ENCODE results near the gene FFAR1.
"Not testable (repeated sequence)": the region's sequence is repeated elsewhere in the genome, so short reads cannot be mapped to it uniquely, and the experiment has no call there.

Gene FFAR1

DNA sequence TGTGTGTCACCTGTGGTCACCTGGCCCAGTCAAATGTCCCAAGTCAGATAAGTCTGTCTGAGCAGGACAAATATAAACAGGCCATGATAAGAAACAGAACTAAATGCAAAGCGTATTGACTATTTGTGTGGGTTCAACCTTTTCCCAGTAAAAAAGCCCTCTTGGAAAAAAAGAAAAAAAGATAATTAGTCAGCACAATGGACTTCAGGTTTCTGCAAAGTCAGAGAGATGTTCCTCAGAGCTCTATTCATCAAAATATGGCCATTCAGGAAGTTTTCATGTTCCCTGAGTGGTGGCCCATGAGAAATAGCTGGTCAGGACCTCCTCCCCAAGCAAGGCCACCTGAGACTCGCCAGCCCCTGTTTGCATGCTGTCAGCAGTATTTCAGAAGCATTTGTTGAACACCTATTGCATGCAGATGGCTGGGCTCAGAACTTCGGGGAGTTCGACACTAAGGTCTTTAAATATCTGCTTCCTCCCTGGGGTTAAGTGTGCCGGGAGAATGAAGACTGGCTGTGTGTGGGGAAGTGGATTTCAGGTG lies 13.2 kb downstream of the FFAR1 start:
- no peak for DNase-seq (ENCODE audit: low read depth)

DNA sequence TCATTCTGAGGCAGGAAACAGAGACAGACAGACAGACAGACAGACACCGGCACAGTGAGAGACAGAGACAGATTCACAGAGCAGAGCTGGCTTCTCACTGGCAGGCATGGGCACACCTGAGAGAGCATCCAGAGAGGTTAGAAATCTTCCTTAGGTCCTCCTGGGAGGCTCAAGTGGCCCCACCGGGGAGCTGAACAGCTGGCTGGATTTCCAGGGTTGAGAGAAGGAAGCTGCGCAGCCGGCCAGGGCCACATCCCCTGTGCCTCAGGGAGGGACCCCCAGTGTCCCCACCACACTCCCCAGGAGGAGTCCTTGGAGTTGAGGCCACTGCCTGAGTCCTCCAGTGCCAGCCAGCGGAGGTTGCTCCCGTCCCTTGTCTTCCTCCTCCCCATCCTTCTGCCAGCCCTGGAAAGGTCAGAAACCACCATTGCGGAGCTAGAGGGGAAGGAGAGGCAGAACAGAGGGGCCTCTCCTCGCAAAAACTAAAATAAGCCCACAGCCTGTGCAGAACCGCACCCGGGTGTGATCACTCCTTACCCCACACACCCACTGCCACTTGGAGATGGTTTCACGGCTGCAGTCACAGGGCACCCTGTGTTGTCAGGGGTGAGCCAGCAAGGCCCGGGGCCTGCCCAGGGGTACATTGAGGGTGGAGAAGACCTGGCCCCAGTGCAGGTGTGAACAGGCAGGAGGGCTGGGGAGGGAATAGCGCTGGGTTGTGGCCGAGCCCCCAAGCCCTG lies 14.7 kb downstream of the FFAR1 start:
- DNase-seq (ENCODE audit: low read depth) = no peak

DNA sequence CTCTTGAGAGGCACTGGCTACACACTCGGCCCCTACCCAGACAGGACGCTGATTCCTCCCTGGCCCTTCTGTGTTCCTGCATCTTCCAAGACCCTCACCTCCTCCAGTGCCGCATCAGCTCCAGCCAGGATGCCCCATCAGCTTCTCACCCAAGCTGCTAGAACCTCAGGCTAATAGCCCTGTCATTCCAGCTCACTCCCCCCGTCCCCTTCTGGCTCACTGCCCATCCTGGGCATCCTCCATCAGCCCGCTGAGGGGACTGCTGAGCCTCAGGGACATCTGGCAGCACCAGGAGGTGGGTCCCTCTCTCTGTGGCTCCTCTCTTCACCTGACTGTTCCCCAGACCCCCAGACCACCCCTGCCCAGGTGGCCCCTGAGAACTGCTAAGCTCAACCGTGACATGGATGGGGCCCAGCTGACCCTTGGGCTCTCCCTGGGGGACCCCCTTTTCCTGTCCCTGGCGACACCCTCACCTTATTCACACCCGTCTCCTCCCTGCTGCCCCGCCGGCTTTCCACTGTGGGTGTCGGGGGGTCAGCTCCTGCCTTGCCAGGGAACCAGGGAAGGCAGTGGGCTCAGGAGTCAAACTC lies 15.4 kb downstream of the FFAR1 start:
- DNase-seq (ENCODE audit: low read depth) = no peak

DNA sequence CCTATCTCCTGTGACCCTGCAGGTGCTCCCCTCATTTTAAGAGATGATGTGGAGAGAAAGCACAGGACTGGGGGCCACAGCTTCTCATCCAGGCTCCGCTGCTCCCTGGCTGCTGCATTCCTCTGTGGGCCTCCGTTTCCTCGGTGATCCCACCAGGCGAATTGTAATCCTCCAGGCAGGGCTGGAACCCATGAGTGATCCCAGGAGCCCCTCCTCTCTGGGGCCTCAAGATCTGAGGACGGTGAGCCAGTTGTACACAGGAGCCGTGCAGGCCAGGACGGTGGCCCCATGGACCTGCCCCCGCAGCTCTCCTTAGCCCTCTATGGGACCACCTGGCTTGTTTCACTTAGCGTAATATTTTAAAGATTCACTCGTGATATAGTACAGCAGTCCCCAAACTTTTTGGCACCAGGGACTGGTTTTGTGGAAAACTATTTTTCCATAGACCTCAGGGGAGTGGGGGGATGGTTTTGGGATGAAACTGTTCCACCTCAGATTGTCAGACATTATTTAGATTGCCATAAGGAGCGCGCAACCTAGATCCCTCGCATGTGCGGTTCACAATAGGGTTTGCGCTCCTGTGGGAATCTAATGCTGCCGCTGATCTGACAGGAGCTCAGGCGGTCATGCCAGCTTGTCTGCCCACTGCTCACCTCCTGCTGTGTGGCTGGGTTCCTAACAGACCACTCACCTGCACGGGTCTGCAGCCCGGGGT lies 16.2 kb downstream of the FFAR1 start:
- no peak for DNase-seq (ENCODE audit: low read depth)

DNA sequence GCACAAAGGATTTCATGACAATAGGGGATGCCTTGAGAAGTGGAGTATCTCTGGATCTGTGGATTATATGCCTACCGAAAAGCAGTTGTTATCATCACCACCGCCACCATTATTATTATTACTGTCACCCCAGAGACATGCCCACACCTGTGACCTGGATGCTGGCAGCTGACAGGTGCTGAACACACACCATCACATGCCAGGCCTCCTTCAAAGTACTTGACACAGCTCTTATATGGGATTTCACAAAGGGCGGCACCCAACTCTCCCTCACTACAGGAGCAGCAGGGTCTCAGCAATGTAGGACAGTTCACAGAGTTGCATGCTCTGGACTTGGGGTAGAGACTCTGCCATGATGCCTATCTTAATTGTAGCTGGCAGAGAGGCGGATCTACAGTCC lies 17.6 kb downstream of the FFAR1 start:
- no peak for DNase-seq (ENCODE audit: low read depth)

DNA sequence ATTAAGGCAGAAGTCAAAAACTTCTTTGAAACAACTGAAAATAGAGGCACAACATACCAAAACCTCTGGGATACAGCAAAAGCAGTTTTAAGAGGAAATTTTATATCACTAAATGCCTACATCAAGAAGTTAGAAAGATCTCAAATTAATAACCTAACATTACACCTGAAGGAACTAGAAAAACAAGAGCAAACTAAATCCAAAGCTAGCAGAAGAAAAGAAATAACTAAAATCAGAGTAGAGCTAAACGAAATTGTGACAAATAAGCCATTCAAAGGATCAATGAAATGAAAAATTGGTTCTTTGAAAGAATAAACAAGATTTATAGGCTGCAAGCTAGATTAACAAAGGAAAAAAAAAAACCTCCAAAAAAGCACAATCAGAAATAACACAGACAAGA lies 20.7 kb downstream of the FFAR1 start:
- DNase-seq (ENCODE audit: low read depth) = no peak

DNA sequence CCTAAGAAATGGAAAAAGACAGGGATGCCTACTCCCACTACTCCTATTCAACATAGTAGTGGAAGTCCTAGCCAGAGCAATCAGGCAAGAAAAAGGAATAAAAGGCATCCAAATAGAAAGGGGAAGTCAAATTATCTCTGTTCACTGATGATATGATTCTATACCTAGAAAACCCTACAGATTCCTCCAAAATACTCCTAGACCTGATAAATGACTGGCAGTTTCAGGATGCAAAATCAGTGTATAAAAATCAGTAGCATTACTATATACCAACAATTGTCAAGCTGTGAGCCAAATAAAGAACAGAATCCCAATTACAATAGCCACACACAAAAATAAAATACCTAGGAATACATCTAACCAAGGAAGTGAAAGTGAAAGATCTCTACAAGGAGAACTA lies 21.8 kb downstream of the FFAR1 start:
- DNase-seq (ENCODE audit: low read depth) = no peak

DNA sequence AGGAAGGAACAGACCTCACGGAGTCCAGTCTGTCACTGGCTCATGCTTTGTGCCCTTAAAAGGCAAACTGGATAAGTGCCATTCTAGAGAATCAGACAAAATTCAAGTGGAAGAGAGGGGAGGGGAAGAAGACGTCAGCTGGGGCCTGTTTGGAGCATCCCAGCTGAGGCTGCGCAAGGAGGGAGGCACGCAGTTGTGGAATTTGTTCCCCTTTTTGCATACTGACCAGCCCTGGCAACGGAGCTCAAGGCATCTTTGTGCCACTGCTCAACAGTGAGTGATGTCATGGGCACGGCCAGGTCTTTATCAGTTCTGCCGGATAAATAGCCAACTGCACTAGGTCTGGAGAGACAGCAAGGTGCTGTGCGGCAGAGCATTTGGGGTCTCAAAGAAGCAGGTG lies 23.0 kb downstream of the FFAR1 start, which contains the start of gene GPR42:
TSS of gene GPR42 (plus strand) at position 347 of the 400 bp plus-strand sequence. CDS start 292 bp downstream, outside the sequence.
- no peak for DNase-seq (ENCODE audit: low read depth)

DNA sequence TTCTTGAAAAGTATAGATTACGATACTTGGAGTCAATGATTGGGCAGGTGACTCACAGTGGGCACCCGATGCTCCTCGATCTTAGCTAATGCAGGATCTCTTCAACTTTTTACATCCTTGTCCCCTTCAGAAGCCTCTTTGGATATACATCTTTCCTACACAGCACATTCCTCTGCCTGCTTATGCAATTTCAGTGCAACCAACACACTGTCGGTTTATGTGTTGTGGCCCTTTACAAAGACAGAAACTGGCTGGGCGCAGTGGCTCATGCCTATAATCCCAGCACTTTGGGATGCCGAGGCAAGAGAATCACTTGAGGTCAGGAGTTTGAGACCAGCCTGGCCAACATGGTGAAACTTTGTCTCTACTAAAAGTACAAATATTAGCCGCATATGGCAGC lies 25.8 kb downstream of the FFAR1 start:
- DNase-seq (ENCODE audit: low read depth) = no peak

DNA sequence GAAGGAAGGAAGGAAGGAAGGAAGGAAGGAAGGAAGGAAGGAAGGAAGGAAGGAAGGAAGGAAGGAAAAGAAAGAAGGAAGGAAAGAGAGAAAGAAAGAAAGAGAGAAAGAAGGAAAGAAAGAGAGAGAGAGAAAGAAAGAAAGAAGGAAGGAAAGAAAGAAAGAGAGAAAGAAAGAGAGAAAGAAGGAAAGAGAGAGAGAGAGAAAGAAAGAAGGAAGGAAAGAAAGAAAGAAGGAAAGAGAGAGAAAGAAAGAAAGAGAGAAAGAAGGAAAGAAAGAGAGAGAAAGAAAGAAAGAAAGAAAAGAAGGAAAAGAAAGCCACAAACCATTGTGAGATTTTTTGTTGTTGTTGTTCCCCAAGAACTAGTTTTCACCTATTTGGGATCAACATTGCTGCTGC lies 26.3 kb downstream of the FFAR1 start:
- DNase-seq (ENCODE audit: low read depth) = not testable (repeated sequence)

DNA sequence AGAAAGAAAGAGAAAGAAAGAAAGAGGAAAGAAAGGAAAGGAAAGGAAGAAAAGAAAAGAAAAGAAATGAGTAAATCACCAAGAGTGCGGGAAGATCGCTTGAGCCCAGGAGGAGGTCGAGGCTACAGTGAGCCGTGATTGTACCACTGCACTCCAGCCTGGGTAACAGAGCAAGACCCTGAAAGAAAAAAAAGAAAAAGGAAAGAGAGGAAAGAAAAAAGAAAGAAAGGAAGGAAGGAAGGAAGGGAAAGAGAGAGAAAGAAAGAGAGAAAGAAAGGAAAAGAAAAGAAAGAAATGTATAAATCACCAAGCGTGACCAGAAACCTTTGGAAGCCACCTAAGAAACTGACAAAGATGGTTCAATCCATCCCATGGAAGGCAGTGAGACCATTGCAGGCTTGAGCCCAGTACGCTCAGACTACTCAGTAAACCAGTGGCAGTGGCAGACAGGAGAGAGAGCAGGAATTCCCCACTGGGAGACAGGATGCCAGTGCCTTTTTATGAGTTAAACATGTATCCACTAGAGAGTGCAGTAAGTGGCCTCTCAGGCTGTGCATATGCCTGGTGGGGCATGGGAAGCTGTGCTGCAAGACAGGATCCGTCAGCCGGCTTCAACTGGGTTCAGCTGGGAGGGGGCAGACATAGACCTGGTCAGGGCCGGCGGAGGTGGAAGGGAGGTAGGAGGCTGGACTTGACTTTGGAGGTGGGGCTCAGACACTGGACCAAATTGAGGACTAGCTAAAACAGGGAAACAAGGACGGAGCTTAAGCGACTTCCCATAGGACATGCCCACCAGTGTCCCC lies 28.0 kb downstream of the FFAR1 start:
- DNase-seq (ENCODE audit: low read depth) = no peak

DNA sequence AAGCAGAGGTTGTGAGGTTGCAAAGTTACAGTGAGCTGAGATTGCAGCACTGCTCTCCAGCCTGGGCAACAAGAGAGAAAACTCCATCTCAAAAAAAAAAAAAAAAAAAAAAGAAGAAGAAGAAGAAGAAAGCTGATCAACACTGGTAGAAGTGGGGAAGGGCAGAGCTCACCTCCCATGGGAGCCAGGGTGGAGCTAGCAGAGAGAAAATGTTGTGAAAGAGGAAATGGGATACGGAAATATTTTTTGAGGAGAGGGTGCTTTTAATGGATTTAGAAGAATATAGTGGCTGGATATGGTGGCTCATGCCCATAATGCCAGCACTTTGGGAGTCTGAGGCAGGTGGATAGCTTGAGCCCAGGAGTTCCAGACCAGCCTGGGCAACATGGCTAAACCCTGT lies 30.0 kb downstream of the FFAR1 start:
- DNase-seq (ENCODE audit: low read depth) = no peak

DNA sequence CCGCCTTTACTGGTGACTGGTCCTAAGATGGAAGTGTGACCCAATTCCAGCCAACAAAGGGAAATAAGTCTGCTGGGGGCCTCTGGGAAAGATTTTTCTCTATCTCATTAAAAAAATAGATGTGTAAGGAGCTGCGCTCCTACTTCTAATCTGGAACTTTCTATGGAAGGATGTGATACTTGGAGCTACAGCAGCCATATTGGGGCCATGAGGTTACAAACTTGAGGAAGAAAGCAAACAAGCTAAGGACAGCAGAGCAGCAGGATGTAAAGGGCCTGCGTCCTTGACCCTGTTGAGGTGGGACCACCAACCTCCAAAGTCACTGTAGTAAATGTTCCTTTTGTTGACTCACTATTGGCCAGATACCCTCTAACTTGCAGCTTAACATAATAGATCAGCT lies 30.7 kb downstream of the FFAR1 start:
- no peak for DNase-seq (ENCODE audit: low read depth)

DNA sequence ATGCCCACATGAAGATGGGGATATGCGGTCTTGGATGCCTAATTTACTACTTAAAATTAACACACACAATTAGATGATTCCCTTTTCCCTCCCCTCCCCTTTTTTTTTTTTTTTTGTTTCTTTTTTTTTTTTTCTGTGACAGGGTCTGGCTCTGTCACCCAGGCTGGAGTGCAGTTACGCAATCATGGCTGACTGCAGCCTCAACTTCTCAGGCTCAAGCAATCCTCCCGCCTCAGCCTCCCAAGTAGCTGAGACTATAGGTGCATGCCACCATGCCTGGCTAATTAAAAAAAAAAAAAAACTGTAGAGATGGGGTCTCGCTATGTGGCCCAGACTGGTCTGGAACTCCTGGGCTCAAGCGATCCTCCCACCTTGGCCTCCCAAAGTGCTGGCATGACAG lies 31.8 kb downstream of the FFAR1 start:
- DNase-seq (ENCODE audit: low read depth) = not testable (repeated sequence)

DNA sequence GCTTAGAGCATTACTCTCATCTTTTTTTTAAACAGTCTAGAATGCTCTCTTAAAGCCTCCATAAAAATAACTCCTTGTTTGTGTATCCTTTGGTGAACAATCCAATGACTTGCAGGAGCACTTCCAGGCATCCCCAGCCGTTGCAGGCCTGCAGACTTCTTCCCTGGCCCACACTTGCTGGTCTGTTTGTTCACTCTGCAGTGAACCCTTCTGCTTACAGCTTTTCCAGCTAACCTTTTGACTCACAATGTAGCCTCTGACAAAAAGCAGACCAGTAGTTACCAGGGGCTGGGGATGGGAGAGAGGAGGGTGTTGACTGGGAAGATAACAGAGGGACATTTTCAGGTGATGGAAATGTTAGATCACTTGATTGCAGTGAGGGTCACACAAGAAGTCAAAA lies 32.3 kb downstream of the FFAR1 start:
- DNase-seq (ENCODE audit: low read depth) = no peak

DNA sequence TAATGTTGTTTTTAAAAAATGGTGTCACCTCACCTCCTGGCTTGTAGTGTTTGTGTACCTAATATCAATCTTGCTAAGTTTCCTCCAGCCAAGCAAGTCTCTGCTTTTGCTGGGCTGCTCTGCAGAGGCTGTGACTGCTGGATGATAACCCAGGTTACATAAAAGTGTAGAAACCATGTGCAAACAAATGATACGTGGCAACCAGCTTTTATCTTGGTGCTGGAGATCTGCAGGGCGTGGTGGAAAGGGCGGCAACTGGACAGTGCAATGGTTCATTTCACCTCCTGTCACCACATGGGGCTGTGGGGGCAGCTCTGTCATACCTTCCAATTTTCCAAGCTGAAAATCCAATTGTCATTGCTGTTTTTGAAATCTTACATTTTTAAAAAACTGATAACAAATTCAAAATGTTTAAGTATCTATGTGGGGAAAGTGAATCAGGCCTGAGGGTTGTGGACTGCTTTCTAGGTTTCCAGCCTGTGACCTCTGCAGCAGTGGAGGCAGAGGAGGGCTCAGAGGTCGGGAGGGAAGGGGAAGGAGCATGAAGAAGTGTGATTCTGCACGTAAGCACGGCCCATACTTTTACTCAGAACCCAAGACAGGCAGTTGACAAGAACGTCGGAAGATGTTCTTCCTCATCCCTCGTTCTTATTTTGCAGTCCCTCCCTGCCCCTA lies 32.9 kb downstream of the FFAR1 start:
- DNase-seq (ENCODE audit: low read depth) = no peak

DNA sequence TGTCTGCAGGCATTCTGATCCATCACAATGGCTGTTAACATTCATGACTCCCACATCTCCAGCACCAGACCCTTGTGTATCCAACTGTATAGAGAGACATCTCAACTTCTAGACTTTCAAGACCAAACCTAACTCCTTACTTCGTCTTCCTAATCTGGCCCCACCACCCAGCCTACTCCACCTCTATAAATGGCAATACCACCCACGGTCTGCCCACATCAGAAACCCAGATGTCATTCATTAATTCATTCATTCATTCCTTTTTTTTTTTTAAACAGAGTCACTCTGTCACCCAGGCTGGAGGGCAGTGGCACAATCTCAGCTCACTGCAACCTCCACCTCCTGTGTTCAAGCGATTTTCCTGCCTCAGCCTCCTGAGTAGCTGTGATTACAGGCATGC lies 33.6 kb downstream of the FFAR1 start:
- DNase-seq (ENCODE audit: low read depth) = no peak

DNA sequence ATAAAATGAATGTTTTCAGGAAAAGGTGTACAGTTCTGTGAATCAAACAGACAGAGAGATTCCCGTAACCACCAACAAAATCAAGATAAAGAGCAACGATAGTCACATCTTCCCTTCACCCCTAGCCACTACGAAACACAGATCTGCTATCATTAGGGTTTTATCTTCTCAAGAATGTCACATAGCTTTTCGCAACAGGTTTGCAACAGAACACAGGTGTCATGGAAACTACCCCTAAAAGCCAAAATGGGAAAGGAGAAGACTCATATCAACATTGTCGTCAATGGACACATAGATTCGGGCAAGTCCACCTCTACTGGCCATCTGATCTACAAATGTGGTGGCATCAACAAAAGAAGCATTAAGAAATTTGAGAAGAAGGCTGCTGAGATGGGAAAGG lies 34.2 kb downstream of the FFAR1 start:
- DNase-seq (ENCODE audit: low read depth) = no peak

DNA sequence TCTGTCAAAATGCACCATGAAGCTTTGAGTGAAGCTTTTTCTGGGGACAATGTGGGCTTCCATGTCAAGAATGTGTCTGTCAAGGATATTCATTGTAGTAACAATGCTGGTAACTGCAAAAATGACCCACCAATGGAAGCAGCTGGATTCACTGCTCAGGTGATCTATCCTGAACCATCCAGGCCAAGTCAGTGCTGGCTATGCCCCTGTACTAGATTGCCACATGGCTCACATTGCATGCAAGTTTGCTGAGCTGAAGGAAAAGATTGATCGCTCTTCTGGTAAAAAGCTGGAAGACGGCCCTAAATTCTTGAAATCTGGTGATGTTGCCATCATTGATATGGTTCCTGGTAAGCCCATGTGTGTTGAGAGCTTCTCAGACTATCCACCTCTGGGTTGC lies 35.8 kb downstream of the FFAR1 start:
- DNase-seq (ENCODE audit: low read depth) = no peak

DNA sequence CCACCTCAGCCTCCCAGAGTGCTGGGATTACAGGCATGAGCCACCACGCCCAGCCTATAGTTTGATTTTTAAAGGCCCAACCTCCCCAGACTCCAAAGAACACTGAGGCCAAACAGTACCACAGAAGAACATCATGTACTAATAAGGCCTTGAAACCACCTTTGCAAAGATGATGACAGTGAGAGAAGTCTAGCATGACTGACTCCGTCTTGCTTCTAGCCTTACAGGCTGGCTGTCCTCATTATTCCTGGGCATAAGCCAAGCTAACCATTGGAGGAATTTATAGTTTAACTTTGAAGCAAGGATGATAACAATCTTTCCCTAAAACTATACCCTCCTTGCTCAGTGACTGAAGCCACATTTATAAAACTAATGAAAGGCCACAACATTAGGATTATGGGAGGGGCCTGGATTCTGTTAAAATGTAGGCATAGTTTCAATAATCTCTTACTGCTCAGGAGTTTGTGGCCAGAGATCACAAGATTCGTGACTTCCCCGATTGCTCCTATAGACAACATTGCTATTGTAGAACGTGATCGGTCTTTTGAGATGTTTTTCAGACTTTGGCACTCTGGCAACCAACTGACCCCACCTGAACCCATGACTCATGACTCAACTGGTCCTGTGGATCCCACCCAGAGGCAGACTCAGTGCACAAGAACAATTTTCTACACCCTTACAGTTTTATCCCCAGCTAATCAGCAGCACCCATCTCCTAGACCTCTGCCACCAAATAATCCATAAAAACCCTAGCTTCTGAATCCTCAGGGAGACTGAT lies 40.8 kb downstream of the FFAR1 start:
- DNase-seq (ENCODE audit: low read depth) = no peak
